Suprapubic skin (tissue), 4 donors: ENCODE data around the gene THOC6. TPM values are rescaled to one million over a fixed set of nuclear protein-coding genes. Genes with fewer than 3 reads are reported as not detected.
"Not testable (repeated sequence)": the region's sequence is repeated elsewhere in the genome, so short reads cannot be mapped to it uniquely, and the experiment has no call there.

Experiments
- DNase-seq, 2 donors: peaks; one replicate each; pipeline ENCODE4 v3.0.0-alpha.2; 2019; ENCODE audit warnings: low spot score in 2 of 2
- H3K27ac ChIP-seq: fragments of 200-600 bp; sonication (generic); one replicate; pipeline ENCODE4 v1.5.1; 2019
- H3K27me3 ChIP-seq: fragments of 200-600 bp; sonication (generic); one replicate; pipeline ENCODE4 v1.5.1; 2019
- H3K36me3 ChIP-seq: fragments of 200-600 bp; sonication (generic); one replicate; pipeline ENCODE4 v1.5.1; 2019
- H3K4me1 ChIP-seq: fragments of 200-600 bp; sonication (generic); one replicate; pipeline ENCODE4 v1.5.1; 2019
- H3K4me3 ChIP-seq: fragments of 200-600 bp; sonication (generic); one replicate; pipeline ENCODE4 v1.5.1; 2019; ENCODE audit warnings: mild to moderate bottlenecking
- H3K9me3 ChIP-seq: fragments of 200-600 bp; sonication (generic); one replicate; pipeline ENCODE4 v1.5.1; 2019
- EP300 ChIP-seq: sonication (generic); formaldehyde crosslinking; IDR thresholded peaks from one replicate; pipeline ENCODE4 v1.6.1; 2017; ENCODE audit warnings: antibody characterized with exemption
- POLR2A ChIP-seq, 2 donors: fragments of 450-650 bp; IDR thresholded peaks; one replicate each; pipeline ENCODE4 v1.6.1; 2017; ENCODE audit warnings: antibody characterized with exemption in 2 of 2, mild to moderate bottlenecking in 2 of 2, moderate library complexity in 2 of 2
- POLR2AphosphoS5 ChIP-seq, 3 donors: sonication (generic); formaldehyde crosslinking; IDR thresholded peaks; one replicate each; pipeline ENCODE4 v1.6.1; 2017; ENCODE audit warnings: antibody characterized with exemption in 3 of 3
- WGBS: methylation state at CpG from one replicate; pipeline ENCODE4 v1.1.5; 2018; 5-methylcytosine and 5-hydroxymethylcytosine counted together
- total RNA-seq, 4 donors: library from RNA; depleted of rRNA; stranded (reverse); fragments of >200 nt; gene quantifications; one replicate each; pipeline ENCODE4 v1.1.0, GENCODE V29; 2016
- TF ChIP-seq, protein P1 (sequence below), 2 donors: fragments of 200-600 bp in 1 of 2; fragments of 450-650 bp in 1 of 2; sonication (generic) in 1 of 2; IDR thresholded peaks; one replicate each; pipeline ENCODE4 v1.5.1; 2016 to 2019; ENCODE audit warnings: antibody characterized with exemption in 2 of 2, mild to moderate bottlenecking in 1 of 2, moderate library complexity in 1 of 2

Gene THOC6
- total RNA-seq, 4 donors from 2014 or later = 15.8 to 27.0 (median 24.9) TPM

DNA sequence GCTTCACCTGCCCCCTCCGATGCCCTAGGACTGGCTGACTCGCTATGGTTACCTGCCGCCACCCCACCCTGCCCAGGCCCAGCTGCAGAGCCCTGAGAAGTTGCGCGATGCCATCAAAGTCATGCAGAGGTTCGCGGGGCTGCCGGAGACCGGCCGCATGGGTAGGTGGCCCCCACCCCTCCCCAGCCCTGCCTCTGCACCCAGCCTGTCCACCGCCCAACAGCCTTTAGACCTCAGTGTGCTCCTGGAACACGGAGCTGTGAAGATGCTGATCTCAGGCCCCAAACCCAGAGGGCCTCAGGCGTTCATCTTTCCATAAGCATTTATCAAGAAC lies 23.5 kb downstream of the THOC6 start:
- Histone ChIP-seq H3K4me3 (no peak overlapping the region), H3K27me3 (peaks cover 74% of the 10 kb centered on the region), H3K36me3 (no peaks in the 10 kb centered on the region), H3K27ac (no peak overlapping the region), H3K9me3 (no peaks in the 10 kb centered on the region), H3K4me1 (peaks cover 25% of the 10 kb centered on the region)
- TF ChIP-seq EP300 (no peak), POLR2A (IDR thresholded peaks at IDR 0.05) (no peak), POLR2AphosphoS5 (IDR thresholded peaks at IDR 0.05) (no peak)
- TF ChIP-seq, protein P1, sequence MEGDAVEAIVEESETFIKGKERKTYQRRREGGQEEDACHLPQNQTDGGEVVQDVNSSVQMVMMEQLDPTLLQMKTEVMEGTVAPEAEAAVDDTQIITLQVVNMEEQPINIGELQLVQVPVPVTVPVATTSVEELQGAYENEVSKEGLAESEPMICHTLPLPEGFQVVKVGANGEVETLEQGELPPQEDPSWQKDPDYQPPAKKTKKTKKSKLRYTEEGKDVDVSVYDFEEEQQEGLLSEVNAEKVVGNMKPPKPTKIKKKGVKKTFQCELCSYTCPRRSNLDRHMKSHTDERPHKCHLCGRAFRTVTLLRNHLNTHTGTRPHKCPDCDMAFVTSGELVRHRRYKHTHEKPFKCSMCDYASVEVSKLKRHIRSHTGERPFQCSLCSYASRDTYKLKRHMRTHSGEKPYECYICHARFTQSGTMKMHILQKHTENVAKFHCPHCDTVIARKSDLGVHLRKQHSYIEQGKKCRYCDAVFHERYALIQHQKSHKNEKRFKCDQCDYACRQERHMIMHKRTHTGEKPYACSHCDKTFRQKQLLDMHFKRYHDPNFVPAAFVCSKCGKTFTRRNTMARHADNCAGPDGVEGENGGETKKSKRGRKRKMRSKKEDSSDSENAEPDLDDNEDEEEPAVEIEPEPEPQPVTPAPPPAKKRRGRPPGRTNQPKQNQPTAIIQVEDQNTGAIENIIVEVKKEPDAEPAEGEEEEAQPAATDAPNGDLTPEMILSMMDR (IDR thresholded peaks at IDR 0.05) = no peak
- no peak for DNase-seq
- WGBS = 25% methylated on average over 11 of the region's 13 CpGs

DNA sequence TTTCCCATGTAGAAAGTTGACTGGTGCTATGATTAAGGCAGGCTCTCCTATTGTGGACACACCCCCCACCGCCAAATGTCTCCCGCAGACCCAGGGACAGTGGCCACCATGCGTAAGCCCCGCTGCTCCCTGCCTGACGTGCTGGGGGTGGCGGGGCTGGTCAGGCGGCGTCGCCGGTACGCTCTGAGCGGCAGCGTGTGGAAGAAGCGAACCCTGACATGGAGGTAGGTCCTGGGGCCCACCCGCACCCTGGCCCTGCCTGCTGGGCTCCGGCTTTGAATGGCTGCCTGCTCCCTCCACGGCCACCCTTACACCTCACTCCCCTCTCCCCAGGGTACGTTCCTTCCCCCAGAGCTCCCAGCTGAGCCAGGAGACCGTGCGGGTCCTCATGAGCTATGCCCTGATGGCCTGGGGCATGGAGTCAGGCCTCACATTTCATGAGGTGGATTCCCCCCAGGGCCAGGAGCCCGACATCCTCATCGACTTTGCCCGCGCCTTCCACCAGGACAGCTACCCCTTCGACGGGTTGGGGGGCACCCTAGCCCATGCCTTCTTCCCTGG lies 26.2 kb downstream of the THOC6 start:
- H3K27ac ChIP-seq = no peak overlapping the region
- TF ChIP-seq POLR2A (IDR thresholded peaks at IDR 0.05) = no peak
- TF ChIP-seq EP300 = no peak
- TF ChIP-seq, protein P1 (IDR thresholded peaks at IDR 0.05) = no peak
- no peak for TF ChIP-seq POLR2AphosphoS5 (IDR thresholded peaks at IDR 0.05)
- 68% methylated on average over 8 of the region's 26 CpGs for WGBS

GRCh38 chr16:3050487-3050886 lies 26.7 kb downstream of the THOC6 start:
- Histone ChIP-seq H3K4me3 (no peak overlapping the region), H3K36me3 (no peaks in the 10 kb centered on the region), H3K9me3 (no peaks in the 10 kb centered on the region), H3K27me3 (peaks cover 48% of the 10 kb centered on the region), H3K4me1 (peaks cover 20% of the 10 kb centered on the region), H3K27ac (no peak overlapping the region)
- no peak for TF ChIP-seq POLR2A (IDR thresholded peaks at IDR 0.05)
- TF ChIP-seq POLR2AphosphoS5 (IDR thresholded peaks at IDR 0.05) = no peak
- no peak for TF ChIP-seq EP300
- TF ChIP-seq, protein P1 (IDR thresholded peaks at IDR 0.05) = no peak
- DNase-seq = no peak
- WGBS = 76% methylated on average over 5 of the region's 5 CpGs

More for the DNA sequence above, 26.2 kb downstream of the THOC6 start:
- peaks cover 53% of the 10 kb centered on the region for H3K27me3 ChIP-seq
- no peaks in the 10 kb centered on the region for H3K9me3 ChIP-seq
- H3K4me3 ChIP-seq = no peak overlapping the region
- H3K36me3 ChIP-seq = no peaks in the 10 kb centered on the region
- peaks cover 24% of the 10 kb centered on the region for H3K4me1 ChIP-seq
- DNase-seq = no peak

GRCh38 chr16:3051009-3051408 lies 27.2 kb downstream of the THOC6 start:
- no peak overlapping the region for H3K27ac ChIP-seq
- no peak overlapping the region for H3K4me3 ChIP-seq
- 39% methylated on average over 4 of the region's 4 CpGs for WGBS
- H3K36me3 ChIP-seq = no peaks in the 10 kb centered on the region
- no peak for TF ChIP-seq EP300
- no peak for TF ChIP-seq POLR2A (IDR thresholded peaks at IDR 0.05)
- TF ChIP-seq, protein P1 (IDR thresholded peaks at IDR 0.05) = no peak
- no peak for TF ChIP-seq POLR2AphosphoS5 (IDR thresholded peaks at IDR 0.05)
- peaks cover 14% of the 10 kb centered on the region for H3K4me1 ChIP-seq
- DNase-seq = no peak
- H3K9me3 ChIP-seq = no peaks in the 10 kb centered on the region
- H3K27me3 ChIP-seq = peaks cover 43% of the 10 kb centered on the region

DNA sequence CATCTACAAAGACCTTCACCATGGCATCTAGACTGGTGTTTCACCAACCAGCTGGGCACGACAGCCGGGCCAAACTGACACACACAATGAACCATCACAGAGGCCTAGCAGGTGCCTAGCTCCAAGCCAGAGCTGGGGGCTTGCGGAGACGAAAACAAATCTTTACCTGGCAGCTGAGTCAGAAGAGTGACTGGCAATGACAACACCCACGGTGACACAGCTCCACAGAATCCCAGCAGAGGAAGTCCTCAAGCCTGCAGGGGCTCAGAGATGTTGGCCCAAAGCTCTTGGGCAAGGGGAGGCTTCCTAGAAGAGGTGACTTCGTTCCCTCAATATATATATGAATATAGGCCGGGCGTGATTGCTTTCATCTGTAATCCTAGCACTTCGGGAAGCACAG lies 27.7 kb downstream of the THOC6 start:
- Histone ChIP-seq H3K27ac (no peak overlapping the region), H3K4me3 (no peak overlapping the region), H3K27me3 (peaks cover 38% of the 10 kb centered on the region), H3K36me3 (no peaks in the 10 kb centered on the region), H3K4me1 (peaks cover 10% of the 10 kb centered on the region), H3K9me3 (no peaks in the 10 kb centered on the region)
- WGBS = 53% methylated on average over 9 of the region's 9 CpGs
- TF ChIP-seq, protein P1 (IDR thresholded peaks at IDR 0.05) = no peak
- TF ChIP-seq POLR2A (IDR thresholded peaks at IDR 0.05) (no peak), EP300 (no peak), POLR2AphosphoS5 (IDR thresholded peaks at IDR 0.05) (no peak)
- no peak for DNase-seq

- H3K36me3 ChIP-seq, H3K27ac ChIP-seq, DNase-seq, H3K9me3 ChIP-seq, H3K4me1 ChIP-seq, H3K4me3 ChIP-seq: not testable (repeated sequence)
- 36% methylated on average over 4 of the region's 12 CpGs for WGBS
- H3K27me3 ChIP-seq = peaks cover 26% of the 10 kb centered on the region
These were observed 28.9 kb downstream of the THOC6 start for GRCh38 chr16:3052571-3053329.

DNA sequence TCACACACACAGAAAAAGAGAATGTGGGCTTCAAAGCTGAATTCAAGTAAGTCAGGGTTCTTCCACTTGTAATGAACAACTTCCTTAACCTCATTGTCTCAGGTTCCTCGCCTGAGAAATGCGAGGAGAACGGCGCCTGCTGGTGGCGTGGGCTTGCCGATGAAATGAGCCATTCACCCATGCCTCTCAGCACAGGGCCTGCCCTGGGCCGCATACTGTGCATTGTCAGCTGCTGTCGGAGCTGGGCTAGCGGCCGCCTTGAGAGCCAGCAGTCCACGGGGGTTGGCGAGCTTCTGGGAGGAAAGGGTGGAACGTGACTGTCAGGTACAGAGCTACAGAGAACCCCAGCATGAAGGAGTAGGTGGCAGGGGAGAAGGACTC lies 29.5 kb downstream of the THOC6 start:
- H3K27me3 ChIP-seq = peaks cover 20% of the 10 kb centered on the region
- not testable (repeated sequence) for DNase-seq, H3K9me3 ChIP-seq, H3K36me3 ChIP-seq, H3K4me3 ChIP-seq, H3K4me1 ChIP-seq, H3K27ac ChIP-seq
- 91% methylated on average over 8 of the region's 13 CpGs for WGBS
